Upper lobe of right lung (tissue), 1 donor: ENCODE results near the gene RTF2. TPM values are rescaled to one million over a fixed set of nuclear protein-coding genes. Genes with fewer than 3 reads are reported as not detected.

ENCODE experiments used
- ATAC-seq: fragments of 200-7000 bp; cut with Tn5 transposase; one replicate; pipeline ENCODE4 v1.9.1; 2020; ENCODE audit warnings: mild to moderate bottlenecking, moderate library complexity
- DNase-seq: peaks from one replicate; pipeline ENCODE4 v3.0.0-alpha.2; 2020
- H3K27ac ChIP-seq: fragments of 200-600 bp; one replicate; pipeline ENCODE4 v1.8.0; 2022
- H3K27me3 ChIP-seq: fragments of 200-600 bp; one replicate; pipeline ENCODE4 v1.8.0; 2022; ENCODE audit warnings: mild to moderate bottlenecking
- H3K36me3 ChIP-seq: fragments of 200-600 bp; one replicate; pipeline ENCODE4 v1.8.0; 2022
- H3K4me1 ChIP-seq: fragments of 200-600 bp; one replicate; pipeline ENCODE4 v1.8.0; 2022
- H3K4me3 ChIP-seq: fragments of 200-600 bp; one replicate; pipeline ENCODE4 v1.8.0; 2022; ENCODE audit warnings: mild to moderate bottlenecking
- H3K9me3 ChIP-seq: fragments of 200-600 bp; one replicate; pipeline ENCODE4 v1.8.0; 2022
- intact Hi-C: fragments of 100-400 bp; cut with DNase I; formaldehyde crosslinking; loops from one replicate; pipeline ENCODE4 v1.11.0; 2022
- total RNA-seq: library from RNA; stranded (reverse); fragmentation: NEBNext Ultra II Directional; extraction: Animal tissue kit (Norgen Biotek cat#: 25700); gene quantifications from one replicate; pipeline ENCODE4 v1.2.1, GENCODE V29; 2021
- TF ChIP-seq, protein P1 (sequence below): fragments of 200-600 bp; IDR thresholded peaks from one replicate; pipeline ENCODE4 v1.8.0; 2022; ENCODE audit warnings: antibody characterized with exemption
- donor health status: DM: no; HTN: yes; CAD: no; lungs with severe emphysema.

RTF2 gene
- total RNA-seq, 1 donor from 2014 or later: 77.4 TPM

DNA sequence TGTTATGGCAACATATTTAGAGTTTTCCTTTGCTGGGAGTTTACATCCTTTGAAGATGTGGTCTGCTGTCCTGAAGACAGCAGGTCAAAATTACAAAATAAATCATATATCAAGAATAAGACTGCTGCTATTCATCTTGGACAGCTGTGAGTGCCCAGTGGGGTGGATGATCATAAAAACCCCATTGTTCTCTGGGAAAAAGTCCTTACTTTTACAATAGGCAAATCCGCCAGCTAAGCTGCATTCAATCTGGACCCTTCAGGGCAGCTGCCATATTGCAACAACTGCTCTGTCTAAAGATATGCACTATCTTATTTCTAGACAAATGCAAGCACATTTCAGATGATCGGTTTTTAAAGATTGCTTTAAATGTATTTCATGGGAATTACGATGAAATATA is 37.0 kb upstream of the RTF2 start:
- Histone ChIP-seq H3K27ac (peak overlapping the region; percentile 34), H3K27me3 (no peaks in the 10 kb centered on the region), H3K4me3 (no peak overlapping the region), H3K9me3 (no peaks in the 10 kb centered on the region), H3K4me1 (peaks cover 37% of the 10 kb centered on the region), H3K36me3 (no peaks in the 10 kb centered on the region)
- ATAC-seq (no peak), DNase-seq (no peak)
- TF ChIP-seq, protein P1, sequence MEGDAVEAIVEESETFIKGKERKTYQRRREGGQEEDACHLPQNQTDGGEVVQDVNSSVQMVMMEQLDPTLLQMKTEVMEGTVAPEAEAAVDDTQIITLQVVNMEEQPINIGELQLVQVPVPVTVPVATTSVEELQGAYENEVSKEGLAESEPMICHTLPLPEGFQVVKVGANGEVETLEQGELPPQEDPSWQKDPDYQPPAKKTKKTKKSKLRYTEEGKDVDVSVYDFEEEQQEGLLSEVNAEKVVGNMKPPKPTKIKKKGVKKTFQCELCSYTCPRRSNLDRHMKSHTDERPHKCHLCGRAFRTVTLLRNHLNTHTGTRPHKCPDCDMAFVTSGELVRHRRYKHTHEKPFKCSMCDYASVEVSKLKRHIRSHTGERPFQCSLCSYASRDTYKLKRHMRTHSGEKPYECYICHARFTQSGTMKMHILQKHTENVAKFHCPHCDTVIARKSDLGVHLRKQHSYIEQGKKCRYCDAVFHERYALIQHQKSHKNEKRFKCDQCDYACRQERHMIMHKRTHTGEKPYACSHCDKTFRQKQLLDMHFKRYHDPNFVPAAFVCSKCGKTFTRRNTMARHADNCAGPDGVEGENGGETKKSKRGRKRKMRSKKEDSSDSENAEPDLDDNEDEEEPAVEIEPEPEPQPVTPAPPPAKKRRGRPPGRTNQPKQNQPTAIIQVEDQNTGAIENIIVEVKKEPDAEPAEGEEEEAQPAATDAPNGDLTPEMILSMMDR: no peak
- intact Hi-C loops: no loop called here

DNA sequence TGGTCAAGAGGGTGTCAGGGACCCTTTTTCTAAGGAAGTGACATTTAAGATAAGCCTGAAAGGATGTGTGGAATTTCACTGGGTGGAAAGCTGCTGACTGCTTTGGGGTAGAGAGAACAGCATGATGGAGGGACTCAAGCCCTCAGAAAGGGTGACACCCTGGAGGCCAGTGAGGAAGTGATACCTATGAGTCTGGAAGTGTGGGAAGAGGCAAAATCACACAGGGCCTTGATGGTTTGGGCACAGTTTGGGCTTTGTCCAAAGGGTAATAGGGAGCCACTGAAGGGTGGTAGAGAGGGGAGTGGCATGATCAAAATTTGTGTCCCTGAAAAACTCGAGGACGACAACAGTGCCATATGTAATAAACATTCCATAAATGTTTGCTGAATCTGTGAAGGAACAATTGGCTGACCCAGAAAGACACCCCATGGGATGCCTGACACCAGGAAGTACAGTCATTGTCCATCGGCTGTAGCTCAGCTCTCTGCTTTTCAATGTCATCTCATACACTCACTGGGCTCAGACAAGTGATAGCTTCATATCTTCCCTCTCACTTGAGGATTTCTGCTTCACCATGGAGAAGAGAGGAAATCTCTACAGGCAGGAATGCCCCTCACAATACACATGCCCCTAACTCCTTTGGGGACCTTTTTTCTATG is 35.1 kb upstream of the RTF2 start:
- Histone ChIP-seq H3K4me3 (no peak overlapping the region), H3K36me3 (peaks cover 5% of the 10 kb centered on the region), H3K9me3 (no peaks in the 10 kb centered on the region), H3K27ac (peak overlapping the region; percentile 59), H3K27me3 (no peaks in the 10 kb centered on the region), H3K4me1 (peaks cover 27% of the 10 kb centered on the region)
- intact Hi-C loops: no loop called here
- no peak for DNase-seq
- ATAC-seq: no peak
- TF ChIP-seq, protein P1: no peak

DNA sequence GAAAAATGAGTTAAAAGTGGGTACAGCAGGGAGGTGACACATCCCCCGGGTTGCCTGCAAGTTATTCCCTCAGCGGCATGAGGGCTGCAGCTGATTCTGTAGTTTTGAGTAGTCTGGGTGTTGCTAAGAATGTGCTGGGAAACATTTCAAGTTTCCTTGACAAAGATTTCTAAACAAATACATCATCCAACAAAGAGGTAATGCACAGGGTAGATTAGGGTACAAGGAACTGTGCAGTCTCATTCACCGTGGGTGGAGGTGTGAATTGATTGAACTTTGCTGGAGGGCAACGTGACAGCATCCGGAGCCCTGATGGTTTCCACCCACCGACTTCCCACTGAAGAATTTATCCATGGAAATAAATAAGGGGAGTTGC is 34.6 kb upstream of the RTF2 start:
- H3K27ac ChIP-seq: peak overlapping the region; percentile 59
- DNase-seq (no peak), ATAC-seq (peak; percentile 41)
- no peak overlapping the region for H3K4me3 ChIP-seq
- H3K4me1 ChIP-seq: peaks cover 27% of the 10 kb centered on the region
- peaks cover 5% of the 10 kb centered on the region for H3K36me3 ChIP-seq
- TF ChIP-seq, protein P1: no peak
- no peaks in the 10 kb centered on the region for H3K27me3 ChIP-seq
- intact Hi-C loops: no loop called here
- no peaks in the 10 kb centered on the region for H3K9me3 ChIP-seq

DNA sequence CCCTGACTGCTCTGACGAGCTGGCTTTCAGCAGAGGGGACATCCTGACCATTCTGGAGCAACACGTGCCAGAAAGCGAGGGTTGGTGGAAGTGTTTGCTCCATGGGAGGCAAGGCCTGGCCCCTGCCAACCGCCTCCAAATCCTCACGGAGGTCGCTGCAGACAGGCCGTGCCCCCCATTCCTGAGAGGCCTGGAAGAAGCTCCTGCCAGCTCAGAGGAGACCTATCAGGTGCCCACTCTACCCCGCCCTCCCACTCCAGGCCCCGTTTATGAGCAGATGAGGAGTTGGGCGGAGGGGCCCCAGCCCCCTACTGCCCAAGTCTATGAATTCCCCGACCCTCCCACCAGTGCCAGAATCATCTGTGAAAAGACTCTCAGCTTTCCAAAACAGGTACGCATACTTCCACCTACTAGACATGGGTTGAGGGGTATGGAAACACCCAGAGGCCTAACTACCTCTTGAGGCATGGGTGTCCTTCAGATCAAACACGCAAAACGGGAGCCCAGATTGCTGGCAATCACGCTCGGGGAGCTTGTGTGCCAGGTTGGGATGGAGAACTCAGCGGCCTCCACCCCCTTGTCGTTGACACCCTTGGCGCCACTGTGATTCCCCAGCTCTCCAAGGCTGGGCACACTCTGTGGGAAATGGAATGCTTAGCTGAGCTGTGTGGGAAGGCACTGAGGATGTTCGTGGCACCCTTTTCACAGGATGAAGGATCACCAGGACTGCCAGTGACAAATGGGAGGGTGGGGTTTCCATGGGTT is 31.0 kb upstream of the RTF2 start:
- peaks cover 5% of the 10 kb centered on the region for H3K36me3 ChIP-seq
- no peaks in the 10 kb centered on the region for H3K27me3 ChIP-seq
- peak overlapping the region; percentile 8 for H3K27ac ChIP-seq
- ATAC-seq (no peak), DNase-seq (no peak)
- no peak overlapping the region for H3K4me3 ChIP-seq
- peaks cover 29% of the 10 kb centered on the region for H3K4me1 ChIP-seq
- no peaks in the 10 kb centered on the region for H3K9me3 ChIP-seq
- intact Hi-C loops: no loop called here
- TF ChIP-seq, protein P1: no peak

DNA sequence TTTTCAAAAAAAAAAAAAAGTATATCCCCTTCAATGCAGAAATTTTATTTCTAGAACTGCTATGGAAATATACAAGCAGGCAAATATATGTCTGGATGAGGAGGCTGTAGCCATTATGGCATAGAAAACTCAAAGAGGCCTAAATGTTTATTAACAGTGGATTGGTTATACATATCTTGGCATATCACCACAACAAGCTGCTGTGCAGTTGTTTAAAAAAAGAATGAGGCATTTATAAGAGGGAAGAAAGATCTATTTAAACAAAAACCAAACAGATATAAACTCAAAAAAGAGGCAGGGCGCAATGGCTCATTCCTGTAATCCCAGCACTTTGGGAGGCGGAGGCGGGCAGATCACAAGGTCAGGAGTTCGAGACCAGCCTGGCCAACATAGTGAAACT is 30.1 kb upstream of the RTF2 start:
- Histone ChIP-seq H3K9me3 (no peaks in the 10 kb centered on the region), H3K27ac (peak overlapping the region; percentile 8), H3K4me1 (peaks cover 29% of the 10 kb centered on the region), H3K4me3 (no peak overlapping the region), H3K27me3 (no peaks in the 10 kb centered on the region), H3K36me3 (peaks cover 5% of the 10 kb centered on the region)
- DNase-seq (no peak), ATAC-seq (no peak)
- intact Hi-C loops: no loop called here
- TF ChIP-seq, protein P1: no peak
